B cell (primary cell): ENCODE results near the gene CCL14. TPM values are rescaled to one million over a fixed set of nuclear protein-coding genes. Genes with fewer than 3 reads are reported as not detected.

Experiments
- ATAC-seq: fragments of 200-7000 bp; cut with Tn5 transposase; one replicate; pipeline ENCODE4 v1.10.0; 2021; ENCODE audit warnings: low read depth, mild to moderate bottlenecking, moderate number of reproducible peaks, moderate library complexity
- CTCF ChIA-PET: fragments of 350-600 bp; sonication (Branson Sonifier 250); formaldehyde crosslinking; loops from one replicate; lab custom pipeline; 2021; ENCODE audit warnings: antibody characterized with exemption, inconsistent platforms; lab: Charles Lee
- POLR2A ChIA-PET: fragments of 350-600 bp; sonication (Branson Sonifier 250); formaldehyde crosslinking; loops from one replicate; lab custom pipeline; 2021; ENCODE audit warnings: antibody characterized with exemption; lab: Charles Lee
- DNase-seq: peaks from one replicate; pipeline ENCODE4 v3.0.0; 2013
- H2AFZ ChIP-seq: 2 replicates; pipeline ENCODE4 v1.6.1; 2012; ENCODE audit warnings: mild to moderate bottlenecking, low read depth, low read length; ENCODE audit not compliant: insufficient read depth, poor library complexity, severe bottlenecking
- H3K27ac ChIP-seq, 2 donors: 1 replicate in 1 of 2; 2 replicates in 1 of 2; pipeline ENCODE4 v1.5.1; 2012 to 2013; ENCODE audit warnings: low read length in 2 of 2, mild to moderate bottlenecking in 2 of 2, moderate library complexity in 1 of 2
- H3K27me3 ChIP-seq, 4 experiments: fragments of 200-600 bp in 1 of 4; sonication (generic) in 1 of 4; replicated peaks in 1 of 4; 1 replicate in 2 of 4; 2 replicates in 2 of 4; pipeline versions ENCODE4 v1.6.1 to v1.7.0; 2013 to 2016; ENCODE audit warnings: low read length in 3 of 4, mild to moderate bottlenecking in 2 of 4, mixed read lengths in 1 of 4, moderate library complexity in 1 of 4; ENCODE audit not compliant: insufficient read depth in 4 of 4, control insufficient read depth in 3 of 4; ENCODE audit errors: control extremely low read depth in 1 of 4
- H3K36me3 ChIP-seq, 2 experiments: replicated peaks in 1 of 2; 1 replicate in 1 of 2; 2 replicates in 1 of 2; pipeline versions ENCODE4 v1.6.1 to v1.7.1; 2013; ENCODE audit warnings: low read length in 1 of 2; ENCODE audit not compliant: insufficient read depth in 2 of 2, control insufficient read depth in 1 of 2; ENCODE audit errors: control extremely low read depth in 1 of 2, extremely low read depth in 1 of 2
- H3K4me1 ChIP-seq, 2 donors: fragments of 200-600 bp in 1 of 2; sonication (generic) in 1 of 2; 1 replicate in 1 of 2; 2 replicates in 1 of 2; pipeline versions ENCODE4 v1.5.1 to v1.6.1; 2013 to 2017; ENCODE audit warnings: low read length in 2 of 2; ENCODE audit not compliant: control insufficient read depth in 2 of 2, insufficient read depth in 2 of 2
- H3K4me2 ChIP-seq: replicated peaks from 2 replicates; pipeline ENCODE3; 2012; ENCODE audit warnings: mild to moderate bottlenecking, low read depth, low read length; ENCODE audit not compliant: poor library complexity, severe bottlenecking
- H3K4me3 ChIP-seq, 5 experiments: fragments of 200-600 bp in 1 of 5; sonication (generic) in 1 of 5; 1 replicate in 3 of 5; 2 replicates in 2 of 5; pipeline versions ENCODE4 v1.5.1 to v1.7.0; 2011 to 2016; ENCODE audit warnings: low read length in 4 of 5, mild to moderate bottlenecking in 4 of 5, low read depth in 2 of 5, control low read depth in 1 of 5, moderate library complexity in 1 of 5; ENCODE audit not compliant: insufficient read depth in 1 of 5; ENCODE audit errors: control extremely low read depth in 1 of 5, extremely low read depth in 1 of 5
- H3K79me2 ChIP-seq: fragments of 200-600 bp; sonication (generic); one replicate; pipeline ENCODE4 v1.6.0; 2016; ENCODE audit warnings: low read length; ENCODE audit not compliant: control insufficient read depth, insufficient read depth
- H3K9ac ChIP-seq: fragments of 200-600 bp; sonication (generic); 2 replicates; pipeline ENCODE4 v1.6.1; 2017; ENCODE audit warnings: mild to moderate bottlenecking, low read length, moderate library complexity
- H3K9me3 ChIP-seq, 3 donors: one replicate each; pipeline versions ENCODE4 v1.6.1 to v1.7.1; 2013; ENCODE audit warnings: low read length in 2 of 3; ENCODE audit not compliant: control insufficient read depth in 2 of 3, insufficient read depth in 1 of 3; ENCODE audit errors: control extremely low read depth in 1 of 3
- H4K20me1 ChIP-seq: 2 replicates; pipeline ENCODE4 v1.6.0; 2012; ENCODE audit warnings: mild to moderate bottlenecking, low read length; ENCODE audit not compliant: insufficient read depth, control insufficient read depth, poor library complexity, severe bottlenecking
- H3K27ac Mint-ChIP-seq: one replicate; pipeline ENCODE4 v1.8.0; 2021; ENCODE audit warnings: mixed read lengths
- H3K27me3 Mint-ChIP-seq: one replicate; pipeline ENCODE4 v1.8.0; 2021; ENCODE audit warnings: mixed read lengths
- H3K4me1 Mint-ChIP-seq: one replicate; pipeline ENCODE4 v1.8.0; 2021; ENCODE audit warnings: mixed read lengths
- H3K4me3 Mint-ChIP-seq: one replicate; pipeline ENCODE4 v1.8.0; 2021; ENCODE audit warnings: mixed read lengths
- H3K9me3 Mint-ChIP-seq: one replicate; pipeline ENCODE4 v1.8.0; 2022; ENCODE audit warnings: mixed read lengths; ENCODE audit not compliant: insufficient read depth
- EZH2 ChIP-seq: IDR thresholded peaks from 2 replicates; pipeline ENCODE4 v1.6.1; 2012; ENCODE audit warnings: borderline replicate concordance, low read depth, mild to moderate bottlenecking, moderate library complexity, low read length; ENCODE audit not compliant: insufficient read depth, poor library complexity, severe bottlenecking
- WGBS: methylation state at CpG from one replicate; pipeline ENCODE4 v1.1.5; 2013; ENCODE audit warnings: missing lambda C conversion rate; ENCODE audit not compliant: insufficient coverage; 5-methylcytosine and 5-hydroxymethylcytosine counted together
- intact Hi-C: fragments of 100-400 bp; cut with micrococcal nuclease; formaldehyde crosslinking; loops from one replicate; pipeline ENCODE4 v1.10.0; 2022
- polyA minus RNA-seq: library from RNA; depleted of rRNA, polyadenylated mRNA; stranded (reverse); fragments of >200 nt; gene quantifications from 2 replicates; pipeline ENCODE4 v1.2.3, GENCODE V29; 2012
- polyA plus RNA-seq: library from polyadenylated mRNA; depleted of rRNA; stranded (reverse); fragments of >200 nt; gene quantifications from 2 replicates; pipeline ENCODE4 v1.2.3, GENCODE V29; 2012
- total RNA-seq, 2 donors: library from RNA; stranded (reverse); fragments of 120-200 nt in 1 of 2; gene quantifications; 1 replicate in 1 of 2; 2 replicates in 1 of 2; pipeline versions ENCODE4 v1.2.3 to v1.2.4, GENCODE V29; 2013 to 2022
- TF ChIP-seq, protein P1 (sequence below): fragments of 200-600 bp; IDR thresholded peaks from one replicate; pipeline ENCODE4 v1.8.0; 2022; ENCODE audit warnings: antibody characterized with exemption, mild to moderate bottlenecking

Gene CCL14
- total RNA-seq (not detected in 2 replicates), polyA plus RNA-seq (not detected in 2 replicates), polyA minus RNA-seq (not detected in 2 replicates)
- 0.42 TPM for total RNA-seq (2013)

DNA sequence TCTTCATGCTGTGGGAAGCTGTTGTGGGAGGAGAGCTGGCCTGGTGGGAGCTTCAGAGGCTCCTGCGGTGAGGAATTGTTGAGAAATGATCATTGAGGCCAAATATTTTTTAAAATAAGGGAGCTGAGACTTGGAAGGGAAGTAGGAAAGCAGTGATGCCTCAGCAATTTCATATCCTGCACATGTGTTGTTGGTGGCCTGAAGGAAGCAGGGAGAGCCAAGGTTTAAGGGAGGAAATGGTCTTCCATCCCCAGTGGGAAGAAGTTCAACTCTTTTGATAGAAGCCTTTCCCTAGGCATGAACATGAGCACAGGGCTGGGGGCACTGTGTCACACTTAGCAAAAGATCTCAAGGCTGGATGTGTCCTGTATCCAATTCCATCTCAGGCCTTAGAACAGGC is at the start of gene CCL14:
Gene CCL14 (minus strand): TSS at position 87 of the 400 bp plus-strand sequence. CDS start 80 bp downstream, at position 7.
- 100% methylated on average over 1 of the region's 1 CpG for WGBS
- ChIA-PET POLR2A (no interaction called here), CTCF (interaction anchor here (0.6 to 2.1 kb wide), 5 partner anchors 11 to 162 kb away, joined by 3 to 9 read pairs (median 6); no protein-coding TSS in a partner anchor)
- Histone ChIP-seq H3K9ac (no peak within 1 kb of the TSS), H3K79me2 (no peaks in the 10 kb centered on the region), H3K4me3 (no peak within 1 kb of the TSS), H3K9me3 (peaks cover 5 to 7% (median 6%) of the 10 kb centered on the region in 3 donors), H3K4me2 (no peak within 1 kb of the TSS), H3K27ac (no peak within 1 kb of the TSS), H4K20me1 (no peaks in the 10 kb centered on the region), H2AFZ (no peak within 1 kb of the TSS), H3K27me3 (peaks cover 0 to 3% (median 1%) of the 10 kb centered on the region in 4 experiments), H3K36me3 (no peaks in the 10 kb centered on the region), H3K4me1 (peaks cover 0 to 3% of the 10 kb centered on the region in 2 donors)
- DNase-seq (no peak), ATAC-seq (no peak)
- peaks cover 5% of the 10 kb centered on the region for H3K9me3 Mint-ChIP-seq
- TF ChIP-seq, protein P1, sequence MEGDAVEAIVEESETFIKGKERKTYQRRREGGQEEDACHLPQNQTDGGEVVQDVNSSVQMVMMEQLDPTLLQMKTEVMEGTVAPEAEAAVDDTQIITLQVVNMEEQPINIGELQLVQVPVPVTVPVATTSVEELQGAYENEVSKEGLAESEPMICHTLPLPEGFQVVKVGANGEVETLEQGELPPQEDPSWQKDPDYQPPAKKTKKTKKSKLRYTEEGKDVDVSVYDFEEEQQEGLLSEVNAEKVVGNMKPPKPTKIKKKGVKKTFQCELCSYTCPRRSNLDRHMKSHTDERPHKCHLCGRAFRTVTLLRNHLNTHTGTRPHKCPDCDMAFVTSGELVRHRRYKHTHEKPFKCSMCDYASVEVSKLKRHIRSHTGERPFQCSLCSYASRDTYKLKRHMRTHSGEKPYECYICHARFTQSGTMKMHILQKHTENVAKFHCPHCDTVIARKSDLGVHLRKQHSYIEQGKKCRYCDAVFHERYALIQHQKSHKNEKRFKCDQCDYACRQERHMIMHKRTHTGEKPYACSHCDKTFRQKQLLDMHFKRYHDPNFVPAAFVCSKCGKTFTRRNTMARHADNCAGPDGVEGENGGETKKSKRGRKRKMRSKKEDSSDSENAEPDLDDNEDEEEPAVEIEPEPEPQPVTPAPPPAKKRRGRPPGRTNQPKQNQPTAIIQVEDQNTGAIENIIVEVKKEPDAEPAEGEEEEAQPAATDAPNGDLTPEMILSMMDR: no peak
- no peak for TF ChIP-seq EZH2
- peaks cover 1% of the 10 kb centered on the region for H3K4me1 Mint-ChIP-seq
- H3K4me3 Mint-ChIP-seq: no peak within 1 kb of the TSS
- no peak within 1 kb of the TSS for H3K27ac Mint-ChIP-seq
- no peaks in the 10 kb centered on the region for H3K27me3 Mint-ChIP-seq
- intact Hi-C loops: no loop called here

DNA sequence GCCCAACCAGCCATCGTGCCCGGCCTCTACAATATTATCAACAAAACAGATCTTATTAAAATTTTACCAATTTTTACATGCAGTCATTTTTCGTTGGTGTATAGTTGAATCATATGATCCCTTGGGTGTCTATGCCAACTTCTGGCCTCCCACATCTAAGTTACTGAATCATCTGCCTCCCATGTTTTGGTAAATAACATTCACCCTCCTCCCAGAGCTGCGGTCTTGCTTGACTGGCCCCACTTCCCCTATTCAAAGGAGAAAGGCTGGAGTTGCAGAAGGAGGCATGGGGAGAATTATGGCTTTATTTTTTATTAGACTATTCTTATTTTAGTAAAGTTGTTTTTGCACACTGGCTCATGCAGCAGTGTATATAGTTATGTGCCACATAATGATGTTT is 49.7 kb upstream of the CCL14 start:
- Histone ChIP-seq H3K79me2 (no peaks in the 10 kb centered on the region), H2AFZ (no peak overlapping the region), H3K9me3 (no peaks in the 10 kb centered on the region), H3K9ac (no peak overlapping the region), H3K36me3 (no peaks in the 10 kb centered on the region), H3K4me2 (no peak overlapping the region), H4K20me1 (no peaks in the 10 kb centered on the region), H3K4me3 (no peak overlapping the region), H3K27me3 (peaks cover 0 to 7% (median 3%) of the 10 kb centered on the region in 4 experiments), H3K27ac (no peak overlapping the region), H3K4me1 (peaks cover 13 to 17% of the 10 kb centered on the region in 2 donors)
- WGBS: no CpG with 5 or more reads among the region's 4 CpGs
- intact Hi-C loops: no loop called here
- no peak for TF ChIP-seq EZH2
- TF ChIP-seq, protein P1: no peak
- DNase-seq (no peak), ATAC-seq (no peak)
- Mint-ChIP-seq H3K27me3 (peaks cover 13% of the 10 kb centered on the region), H3K27ac (no peak overlapping the region), H3K9me3 (no peaks in the 10 kb centered on the region), H3K4me1 (peaks cover 19% of the 10 kb centered on the region), H3K4me3 (no peak overlapping the region)
- POLR2A ChIA-PET: no interaction called here
- CTCF ChIA-PET: interaction anchor here (1.9 kb wide), 1 partner anchor 113 kb away, joined by 6 read pairs; no protein-coding TSS in a partner anchor
